HPDE6-E6E7 (cell line): ENCODE data around the gene NETO2.
"Not testable (repeated sequence)": the region's sequence is repeated elsewhere in the genome, so short reads cannot be mapped to it uniquely, and the experiment has no call there.

Source experiments
- DNase-seq: peaks from one replicate; pipeline ENCODE4 v3.0.0; 2011; ENCODE audit warnings: missing footprints; ENCODE audit errors: extremely low spot score

The NETO2 gene, protein sequence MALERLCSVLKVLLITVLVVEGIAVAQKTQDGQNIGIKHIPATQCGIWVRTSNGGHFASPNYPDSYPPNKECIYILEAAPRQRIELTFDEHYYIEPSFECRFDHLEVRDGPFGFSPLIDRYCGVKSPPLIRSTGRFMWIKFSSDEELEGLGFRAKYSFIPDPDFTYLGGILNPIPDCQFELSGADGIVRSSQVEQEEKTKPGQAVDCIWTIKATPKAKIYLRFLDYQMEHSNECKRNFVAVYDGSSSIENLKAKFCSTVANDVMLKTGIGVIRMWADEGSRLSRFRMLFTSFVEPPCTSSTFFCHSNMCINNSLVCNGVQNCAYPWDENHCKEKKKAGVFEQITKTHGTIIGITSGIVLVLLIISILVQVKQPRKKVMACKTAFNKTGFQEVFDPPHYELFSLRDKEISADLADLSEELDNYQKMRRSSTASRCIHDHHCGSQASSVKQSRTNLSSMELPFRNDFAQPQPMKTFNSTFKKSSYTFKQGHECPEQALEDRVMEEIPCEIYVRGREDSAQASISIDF

DNA sequence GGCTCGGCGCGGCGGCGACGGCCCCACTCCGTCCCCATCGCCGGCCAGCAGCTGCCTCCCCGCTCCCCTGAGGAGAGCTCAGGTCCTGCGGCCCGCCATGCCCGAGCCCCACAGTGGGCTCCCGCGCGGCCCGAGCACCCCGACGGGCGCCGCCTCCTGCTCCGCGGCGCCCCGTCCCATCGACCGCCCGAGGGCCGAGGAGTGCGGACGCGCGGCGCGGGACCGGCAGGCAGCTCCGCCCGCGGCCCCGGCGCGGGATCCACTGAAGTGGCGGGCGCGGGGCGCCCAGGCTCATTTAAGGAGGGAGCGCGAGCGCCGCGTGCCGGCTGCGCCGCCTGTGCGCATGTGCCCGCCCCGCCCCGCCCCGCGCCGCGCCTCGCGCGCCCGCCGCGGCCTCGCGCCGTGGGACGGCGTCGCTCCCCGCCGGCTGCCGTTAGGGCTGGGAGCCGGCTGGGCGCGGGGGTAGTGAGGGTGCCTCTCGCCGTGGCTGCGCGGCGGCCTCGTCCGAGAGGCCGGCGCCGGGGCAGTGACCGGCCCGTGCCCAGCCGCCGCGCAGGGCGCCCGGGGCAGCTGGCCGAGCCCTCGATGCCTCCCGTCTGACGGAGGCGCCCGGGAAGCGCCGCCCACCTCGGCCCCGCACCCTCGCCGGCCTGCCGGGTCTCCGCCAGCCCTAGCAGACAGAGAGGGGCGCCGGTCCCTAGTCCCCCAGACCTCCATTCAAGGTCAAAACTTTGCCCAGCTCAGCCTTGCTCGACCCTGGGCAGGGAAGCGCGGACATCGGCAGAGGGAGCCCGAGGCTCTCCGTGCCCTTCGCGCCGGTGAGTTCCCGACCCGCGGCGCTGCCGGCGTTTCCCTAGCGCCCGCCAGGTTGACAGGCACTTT lies at the start of gene NETO2:
NETO2 (minus strand) TSS at position 269 of the 882 bp plus-strand sequence. CDS start 333 bp downstream, outside the sequence.
- peak; percentile 57 for DNase-seq

DNA sequence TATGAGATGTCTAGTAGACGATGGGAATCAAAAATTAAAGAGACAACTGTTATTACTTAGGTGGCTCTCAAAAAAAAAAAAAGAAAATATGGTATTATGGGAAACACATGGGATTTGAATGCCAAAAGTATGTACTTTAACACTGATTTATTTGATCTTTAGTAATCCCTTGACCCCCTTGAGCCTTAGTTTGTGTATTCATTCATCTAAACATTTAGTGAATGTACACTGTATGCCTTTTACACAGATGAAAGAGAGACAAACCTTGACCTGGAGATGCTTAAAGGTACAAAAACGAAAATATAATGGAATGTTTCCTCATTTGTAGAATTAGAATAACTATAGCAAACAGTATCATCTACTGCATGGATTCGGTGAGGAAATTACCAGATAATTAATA lies 38.6 kb upstream of the NETO2 start:
- DNase-seq = no peak

GRCh38 chr16:47181066-47181465 lies 37.3 kb upstream of the NETO2 start:
- not testable (repeated sequence) for DNase-seq

DNA sequence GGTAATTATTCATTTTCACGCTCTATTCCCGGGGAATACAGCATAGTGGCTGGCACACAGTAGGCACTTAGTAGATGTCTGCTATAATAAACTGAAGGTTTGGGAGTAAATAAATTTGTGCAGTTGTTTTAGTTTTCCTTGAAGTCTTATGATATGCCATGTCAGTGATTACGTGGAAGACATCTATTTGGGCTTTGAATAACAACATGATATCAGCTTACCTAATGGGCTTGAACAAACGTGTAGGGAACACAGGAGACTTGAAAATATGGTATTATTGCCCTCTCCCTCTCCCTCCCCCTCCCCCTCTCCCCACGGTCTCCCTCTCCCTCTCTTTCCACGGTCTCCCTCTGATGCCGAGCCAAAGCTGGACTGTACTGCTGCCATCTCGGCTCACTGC lies 36.3 kb upstream of the NETO2 start:
- DNase-seq = no peak

DNA sequence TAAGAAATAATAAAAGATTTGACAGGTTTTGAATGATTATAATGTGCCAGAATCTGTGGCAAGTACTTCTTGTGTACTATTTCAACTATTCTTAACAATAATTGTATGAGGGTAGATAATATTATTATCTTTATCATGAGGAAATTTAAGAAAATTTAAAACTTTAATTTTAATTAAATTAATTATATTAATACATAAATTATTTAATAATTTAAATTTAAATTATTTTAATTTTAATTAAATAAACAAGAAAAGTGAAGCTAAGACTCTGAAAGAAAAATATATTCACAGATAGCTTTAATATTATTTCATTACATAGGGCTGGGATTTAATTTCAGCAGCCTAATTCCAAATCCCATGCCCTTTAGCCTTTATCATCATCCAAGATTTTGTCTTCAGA lies 31.4 kb upstream of the NETO2 start:
- DNase-seq = no peak

- DNase-seq = no peak
Observed at GRCh38 chr16:47162670-47163420, 19.1 kb upstream of the NETO2 start.

- no peak for DNase-seq
Observed at GRCh38 chr16:47161464-47161863, 17.7 kb upstream of the NETO2 start.

- DNase-seq = no peak
Observed at GRCh38 chr16:47160422-47160821, 16.7 kb upstream of the NETO2 start.

DNA sequence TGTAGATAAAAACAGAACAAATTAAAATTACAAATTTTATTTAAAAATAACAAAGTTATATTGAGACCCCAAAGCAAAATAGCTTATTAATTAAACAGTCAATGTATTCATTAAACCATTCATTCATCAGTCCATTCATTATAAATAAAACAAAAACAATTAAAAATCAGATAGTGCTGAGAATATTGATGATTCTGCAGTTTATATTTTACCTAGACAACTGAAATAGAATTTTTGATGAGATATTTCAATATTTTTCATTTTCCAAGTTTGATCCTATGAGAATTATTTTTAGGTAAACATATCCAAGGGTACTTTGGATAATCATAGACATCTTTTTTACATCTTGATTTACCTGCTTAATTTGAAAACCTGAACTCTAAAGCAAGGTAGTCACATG lies 15.2 kb upstream of the NETO2 start:
- DNase-seq = no peak

DNA sequence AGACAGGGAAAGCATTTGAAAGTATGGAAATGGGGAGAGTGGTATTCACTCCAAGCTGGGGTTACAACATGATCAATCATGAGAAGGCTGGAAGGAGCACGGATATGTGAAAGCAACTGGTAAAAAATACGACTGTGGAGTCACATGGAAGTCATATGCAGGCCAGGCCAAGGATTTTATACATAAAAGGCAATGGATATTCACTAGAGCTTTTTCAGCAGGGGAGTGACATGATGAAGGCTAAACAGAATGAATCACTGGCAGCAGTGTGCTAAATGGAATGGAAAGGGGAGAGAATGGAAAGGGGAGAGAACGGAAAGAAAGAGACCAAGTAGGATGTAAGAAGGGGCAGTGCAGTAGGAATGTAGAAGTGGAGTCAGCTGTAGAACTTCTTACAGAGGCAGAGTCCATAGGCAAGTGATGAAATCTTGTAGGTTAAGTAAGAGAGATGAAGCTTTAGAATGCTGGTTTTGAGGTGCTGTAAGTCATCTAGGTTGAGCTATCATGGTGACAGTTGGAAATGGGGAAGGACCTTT lies 13.0 kb upstream of the NETO2 start:
- DNase-seq = no peak

GRCh38 chr16:47152501-47152900 lies 8.8 kb upstream of the NETO2 start:
- not testable (repeated sequence) for DNase-seq

- DNase-seq = no peak
Observed at GRCh38 chr16:47150067-47150466, 6.3 kb upstream of the NETO2 start.

DNA sequence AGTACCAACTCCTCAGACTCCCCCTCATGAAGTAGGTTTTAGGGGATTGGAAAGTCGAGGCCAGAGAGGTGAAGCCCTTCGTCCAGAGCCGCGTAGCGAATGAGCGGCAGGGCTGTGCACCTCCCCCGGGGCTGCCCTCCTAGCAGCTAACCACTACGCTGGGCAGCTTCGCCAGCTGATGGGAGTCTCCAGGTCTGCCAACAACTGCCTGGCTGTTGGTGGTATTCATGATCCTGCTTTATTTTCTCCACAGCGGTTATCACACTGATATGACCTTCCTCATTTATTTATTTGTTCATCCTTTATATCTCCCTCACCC lies 773 bp upstream of the NETO2 start:
- DNase-seq = no peak

DNA sequence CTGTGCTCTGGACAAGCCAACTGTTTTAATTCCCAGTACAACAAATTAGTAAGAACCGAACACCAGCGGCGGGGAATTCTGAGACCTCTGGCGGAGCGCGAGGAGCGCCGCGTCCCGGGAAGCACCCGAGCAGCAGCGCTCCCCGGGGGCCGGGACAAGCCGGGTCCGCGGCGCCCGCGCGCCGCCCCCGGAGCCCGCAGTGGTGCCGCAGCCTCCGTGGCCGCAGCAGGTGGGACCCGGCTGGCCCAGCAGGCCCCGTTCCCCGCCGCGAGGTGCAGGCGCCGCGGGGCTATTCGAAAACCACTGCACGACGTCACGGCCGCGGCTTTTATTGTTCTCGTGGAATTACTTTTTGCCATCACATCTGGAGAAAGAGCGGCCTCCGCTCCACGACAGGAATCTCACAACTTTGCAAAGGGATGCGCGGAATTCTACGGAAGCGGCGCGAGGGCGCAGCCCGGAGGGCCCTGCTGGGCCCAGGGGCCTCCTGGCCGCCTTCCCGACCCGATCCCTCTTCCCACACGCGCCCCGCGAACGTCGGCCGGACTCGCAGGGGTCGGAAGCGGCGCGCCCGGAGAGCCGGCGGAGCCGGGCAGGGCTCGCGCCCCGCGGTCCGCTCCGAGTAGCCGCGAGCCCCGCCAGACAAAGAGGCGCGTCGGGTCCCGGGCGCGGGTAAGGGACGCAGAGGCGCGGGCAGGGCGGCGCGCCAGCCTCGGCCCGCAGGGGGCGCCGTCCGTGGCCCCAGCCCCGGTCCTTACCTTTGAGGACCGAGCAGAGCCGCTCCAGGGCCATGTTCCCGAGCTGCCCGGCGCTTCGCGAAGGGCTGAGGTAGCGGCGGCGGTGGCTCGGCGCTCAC lies 696 bp downstream of the NETO2 start:
- DNase-seq = peak; percentile 75

- DNase-seq = no peak
Observed at GRCh38 chr16:47142486-47142820, 1.3 kb downstream of the NETO2 start.

GRCh38 chr16:47141773-47142485 lies 1.8 kb downstream of the NETO2 start:
- DNase-seq = peak; percentile 82

- no peak for DNase-seq
Observed at GRCh38 chr16:47140686-47141085, 3.1 kb downstream of the NETO2 start.

GRCh38 chr16:47139561-47140185 lies 4.1 kb downstream of the NETO2 start:
- no peak for DNase-seq

- not testable (repeated sequence) for DNase-seq
Observed at GRCh38 chr16:47137925-47138324, 5.8 kb downstream of the NETO2 start.
